Left lung (tissue), 14 donors: ENCODE data around the gene MASTL. TPM values are rescaled to one million over a fixed set of nuclear protein-coding genes. Genes with fewer than 3 reads are reported as not detected.

Source experiments
- ATAC-seq: fragments of 200-7000 bp; cut with Tn5 transposase; one replicate; pipeline ENCODE4 v1.9.1; 2020; ENCODE audit warnings: moderate library complexity
- DNase-seq, 4 donors: peaks; one replicate each; pipeline ENCODE4 v3.0.0-alpha.2; 2013 to 2020
- H3K27ac ChIP-seq, 2 donors: fragments of 200-600 bp; sonication (generic) in 1 of 2; one replicate each; pipeline versions ENCODE4 v1.5.0 to v1.8.0; 2020 to 2021
- H3K27me3 ChIP-seq, 2 donors: fragments of 200-600 bp; sonication (generic) in 1 of 2; one replicate each; pipeline versions ENCODE4 v1.5.0 to v1.8.0; 2020 to 2021
- H3K36me3 ChIP-seq, 2 donors: fragments of 200-600 bp; sonication (generic) in 1 of 2; one replicate each; pipeline versions ENCODE4 v1.5.0 to v1.8.0; 2020 to 2021
- H3K4me1 ChIP-seq, 2 donors: fragments of 200-600 bp; one replicate each; pipeline ENCODE4 v1.8.0; 2021
- H3K4me3 ChIP-seq, 2 donors: fragments of 200-600 bp; sonication (generic) in 1 of 2; one replicate each; pipeline versions ENCODE4 v1.5.0 to v1.8.0; 2020 to 2021; ENCODE audit warnings: mild to moderate bottlenecking in 1 of 2
- H3K9me3 ChIP-seq, 2 donors: fragments of 200-600 bp; sonication (generic) in 1 of 2; one replicate each; pipeline versions ENCODE4 v1.5.0 to v1.8.0; 2020 to 2021
- CTCF ChIP-seq, 2 donors: fragments of 200-600 bp; sonication (generic) in 1 of 2; IDR thresholded peaks; one replicate each; pipeline versions ENCODE4 v1.5.0 to v1.8.0; 2021; ENCODE audit warnings: antibody characterized with exemption in 2 of 2
- intact Hi-C, 2 donors: fragments of 100-400 bp; cut with DNase I; formaldehyde crosslinking; loops; one replicate each; pipeline versions ENCODE4 v1.11.2 to v1.14.2; 2022
- long read RNA-seq, 12 donors: library from polyadenylated mRNA in 2 of 12; unstranded in 2 of 12; transcript quantifications; one replicate each; pipeline ENCODE4 v2.0.0 and lab custom pipeline, GENCODE V29; 2019 to 2026
- polyA plus RNA-seq, 6 donors: library from polyadenylated mRNA; unstranded; fragments of 120-200 nt; gene quantifications; one replicate each; pipeline ENCODE4 v1.2.1, GENCODE V29; 2013; ENCODE audit not compliant: insufficient read length in 6 of 6
- total RNA-seq, 2 donors: library from RNA; stranded (reverse); fragmentation: NEBNext Ultra II Directional; extraction: Animal tissue kit (Norgen Biotek cat#: 25700); gene quantifications; one replicate each; pipeline ENCODE4 v1.2.1, GENCODE V29; 2021
- donor health status: DM: no; HTN: yes; CAD: no.
- donor health status: DM: no; HTN: no; CAD: no.

MASTL gene
- total RNA-seq (10 to 100 TPM in 1 of 2 donors, 1 to 10 TPM in 1; 7.1 to 10.3 TPM), polyA plus RNA-seq (10 to 100 TPM in 5 of 6 donors, 1 to 10 TPM in 1; 9.1 to 18.1 (median 14.9) TPM)
- long read RNA-seq, donor 1, partial matches to known transcripts = 0 of 2 reads
- long read RNA-seq, donor 1, other reads (novel, unspliced or antisense) = 0 of 2 reads
- long read RNA-seq, donor 2, partial matches to known transcripts = 0 of 2 reads
- long read RNA-seq, donor 2, other reads (novel, unspliced or antisense) = 0 of 2 reads
- long read RNA-seq, donor 3, partial matches to known transcripts = 0 of 2 reads
- long read RNA-seq, donor 3, other reads (novel, unspliced or antisense) = 0 of 2 reads
- long read RNA-seq, donor 4, partial matches to known transcripts = 1 of 1 reads
- long read RNA-seq, donor 4, other reads (novel, unspliced or antisense) = 0 of 1 reads
- long read RNA-seq, donor 5, partial matches to known transcripts = 0 of 1 reads
- long read RNA-seq, donor 5, other reads (novel, unspliced or antisense) = 0 of 1 reads
- long read RNA-seq, donor 6, partial matches to known transcripts = 0 of 2 reads
- long read RNA-seq, donor 6, other reads (novel, unspliced or antisense) = 0 of 2 reads
- long read RNA-seq, donor 7, partial matches to known transcripts = 0 of 1 reads
- long read RNA-seq, donor 7, other reads (novel, unspliced or antisense) = 0 of 1 reads
- long read RNA-seq, donor 8 = 0 reads
- long read RNA-seq, donor 9 = 0 reads
- long read RNA-seq, donor 10 = 0 reads
- long read RNA-seq, donor 11 = 0 reads
- long read RNA-seq, donor 12, partial matches to known transcripts = 0 of 1 reads
- long read RNA-seq, donor 12, other reads (novel, unspliced or antisense) = 0 of 1 reads

GRCh38 chr10:27155066-27155754 is at the start of gene MASTL:
MASTL (plus strand) TSS chr10:27155352; CDS start chr10:27155427, 75 bp downstream.
- H3K4me3 ChIP-seq = peak within 1 kb of the TSS; percentile 71 to 83
- intact Hi-C loops = no loop called here
- peak; percentile 93 to 96 (median 95) for DNase-seq
- H3K36me3 ChIP-seq = peaks cover 0 to 20% of the 10 kb centered on the region in 2 donors
- H3K27ac ChIP-seq = peak within 1 kb of the TSS; percentile 99 to 100
- H3K4me1 ChIP-seq = peaks cover 12 to 47% of the 10 kb centered on the region in 2 donors
- TF ChIP-seq CTCF (IDR thresholded peaks at IDR 0.05) = no peak
- H3K9me3 ChIP-seq = no peaks in the 10 kb centered on the region
- peak; percentile 92 for ATAC-seq
- no peaks in the 10 kb centered on the region for H3K27me3 ChIP-seq

- TF ChIP-seq CTCF (IDR thresholded peaks at IDR 0.05) = no peak
- intact Hi-C loops = no loop called here
- no peaks in the 10 kb centered on the region for H3K27me3 ChIP-seq
- no peak for DNase-seq
- no peak for ATAC-seq
- no peaks in the 10 kb centered on the region for H3K4me1 ChIP-seq
- H3K27ac ChIP-seq = no peak overlapping the region
- H3K4me3 ChIP-seq = no peak overlapping the region
- peaks cover 0 to 3% of the 10 kb centered on the region in 2 donors for H3K9me3 ChIP-seq
- H3K36me3 ChIP-seq = peaks cover 0 to 63% of the 10 kb centered on the region in 2 donors
Observed at GRCh38 chr10:27108165-27108564, 47.0 kb upstream of the MASTL start.

- Histone ChIP-seq H3K4me3 (no peak overlapping the region), H3K27ac (peak overlapping the region in 1 of 2 donors; percentile 38), H3K9me3 (no peaks in the 10 kb centered on the region), H3K27me3 (no peaks in the 10 kb centered on the region), H3K4me1 (peaks cover 0 to 5% of the 10 kb centered on the region in 2 donors), H3K36me3 (peaks cover 3 to 86% of the 10 kb centered on the region in 2 donors)
- intact Hi-C loops = no loop called here
- ATAC-seq = no peak
- TF ChIP-seq CTCF (IDR thresholded peaks at IDR 0.05) = no peak
- DNase-seq = no peak
Observed at GRCh38 chr10:27134371-27134770, 20.8 kb upstream of the MASTL start.

GRCh38 chr10:27138277-27138676 is 16.9 kb upstream of the MASTL start:
- Histone ChIP-seq H3K27ac (no peak overlapping the region), H3K9me3 (no peaks in the 10 kb centered on the region), H3K27me3 (no peaks in the 10 kb centered on the region), H3K4me3 (no peak overlapping the region), H3K36me3 (peaks cover 3 to 85% of the 10 kb centered on the region in 2 donors), H3K4me1 (no peaks in the 10 kb centered on the region)
- ATAC-seq = no peak
- DNase-seq = no peak
- TF ChIP-seq CTCF (IDR thresholded peaks at IDR 0.05) = no peak
- intact Hi-C loops = no loop called here
